Heart left ventricle (tissue), 16 donors: ENCODE measurements around the gene SRSF6. TPM values are rescaled to one million over a fixed set of nuclear protein-coding genes. Genes with fewer than 3 reads are reported as not detected.

Experiments
- ATAC-seq, 4 donors: fragments of 200-7000 bp; cut with Tn5 transposase; one replicate each; pipeline ENCODE4 v1.9.1; 2020 to 2022; ENCODE audit warnings: moderate library complexity in 4 of 4, mild to moderate bottlenecking in 3 of 4, moderate number of reproducible peaks in 1 of 4
- DNase-seq, 5 donors: peaks; one replicate each; pipeline ENCODE4 v3.0.0-alpha.2; 2020
- H3K27ac ChIP-seq, 12 donors: fragments of 200-600 bp; sonication (generic) in 4 of 12; one replicate each; pipeline versions ENCODE4 v1.5.0 to v1.8.0; 2016 to 2022; ENCODE audit warnings: mild to moderate bottlenecking in 2 of 12
- H3K27me3 ChIP-seq, 9 donors: fragments of 200-600 bp; sonication (generic) in 2 of 9; one replicate each; pipeline versions ENCODE4 v1.5.1 to v1.8.0; 2016 to 2022; ENCODE audit warnings: mild to moderate bottlenecking in 3 of 9
- H3K36me3 ChIP-seq, 9 donors: fragments of 200-600 bp; sonication (generic) in 2 of 9; one replicate each; pipeline versions ENCODE4 v1.5.0 to v1.8.0; 2018 to 2022; ENCODE audit warnings: mild to moderate bottlenecking in 2 of 9
- H3K4me1 ChIP-seq, 12 donors: fragments of 200-600 bp; sonication (generic) in 4 of 12; one replicate each; pipeline versions ENCODE4 v1.5.0 to v1.8.0; 2016 to 2022; ENCODE audit warnings: mild to moderate bottlenecking in 3 of 12
- H3K4me3 ChIP-seq, 12 donors: fragments of 200-600 bp; sonication (generic) in 4 of 12; one replicate each; pipeline versions ENCODE4 v1.5.0 to v1.8.0; 2017 to 2022; ENCODE audit warnings: mild to moderate bottlenecking in 9 of 12, moderate library complexity in 4 of 12
- H3K9me3 ChIP-seq, 12 donors: fragments of 200-600 bp; sonication (generic) in 4 of 12; one replicate each; pipeline versions ENCODE4 v1.5.0 to v1.8.0; 2016 to 2022; ENCODE audit warnings: mild to moderate bottlenecking in 1 of 12
- POLR2A ChIP-seq, 2 donors: fragments of 450-650 bp; IDR thresholded peaks; one replicate each; pipeline ENCODE4 v1.6.1; 2017; ENCODE audit warnings: antibody characterized with exemption in 2 of 2, mild to moderate bottlenecking in 2 of 2, moderate library complexity in 2 of 2
- WGBS, 4 donors: extraction: QIAGEN DNeasy Blood & Tissue Kit in 2 of 4; methylation state at CpG; one replicate each; pipeline versions ENCODE4 v1.1.5 to v1.1.7; 2013 to 2018; 5-methylcytosine and 5-hydroxymethylcytosine counted together
- intact Hi-C, 10 donors: fragments of 100-400 bp; cut with DNase I; formaldehyde crosslinking; loops; one replicate each; pipeline versions ENCODE4 v1.11.1 to v1.14.2; 2022
- polyA plus RNA-seq, 2 donors: library from polyadenylated mRNA; stranded (reverse); fragments of 200-250 nt; gene quantifications; one replicate each; pipeline ENCODE4 v1.2.3, GENCODE V29; 2013
- total RNA-seq, 9 donors: library from RNA; depleted of rRNA in 2 of 9; stranded (reverse); fragments of >200 nt in 2 of 9; fragmentation: NEBNext Ultra II Directional in 3 of 9; extraction: Animal tissue kit (Norgen Biotek cat#: 25700) in 3 of 9; gene quantifications; one replicate each; pipeline versions ENCODE4 v1.1.0 to v1.2.4, GENCODE V29; 2016 to 2023
- TF ChIP-seq, protein P1 (sequence below), 12 donors: fragments of 200-600 bp; sonication (generic) in 4 of 12; IDR thresholded peaks; one replicate each; pipeline versions ENCODE4 v1.5.0 to v1.8.0; 2018 to 2022; ENCODE audit warnings: antibody characterized with exemption in 12 of 12, mild to moderate bottlenecking in 5 of 12
- donor health status: ischemic (EF 13 %, LVEDD 7.1; RV severe dilation, severe dysfunction).
- donor health status: healthy with polysubstance abuse.
- donor health status: DM: no; HTN: yes; CAD: no.
- donor health status: DM: no; HTN: no; CAD: no.
- donor health status: ischemic (EF 25% LVEDD 6.9; RV normal size, moderate dysfunction).
- donor health status: ischemic (EF 25% LVEDD 5.7; RV mildly dilated, moderate dysfunction).
- donor health status: healthy.
- donor health status: DM: yes; HTN: yes; CAD: no.
- donor health status: ischemic (EF 35%, LVEDD 5.7; RV mildly dilated, moderate dysfunction).
- donor health status: nonischemic (EF 11% LVEDD 7.7; RV severe dilation, severe dysfunction).
- donor health status: DM: yes; HTN: yes; CAD: no.
- donor health status: PGD.
- donor health status: ischemic (EF 29% LVEDD 5.4; RV normal size, mild dysfunction).
- donor health status: nonischemic (EF 23%, LVEDD 6.1; RV moderate dilation, normal function).

SRSF6 gene
- total and polyA plus RNA-seq, 11 donors, result 21.0 to 69.7 (median 44.8) TPM

GRCh38 chr20:43511879-43512278 lies 54.2 kb downstream of the SRSF6 start:
- H3K27me3 ChIP-seq, result peaks cover 0 to 18% (median 5%) of the 10 kb centered on the region in 9 donors
- DNase-seq (no peak), ATAC-seq (no peak)
- H3K27ac ChIP-seq, result no peak overlapping the region
- H3K4me1 ChIP-seq, result peaks cover 0 to 38% (median 10%) of the 10 kb centered on the region in 12 donors
- no peak overlapping the region for H3K4me3 ChIP-seq
- no peaks in the 10 kb centered on the region for H3K9me3 ChIP-seq
- TF ChIP-seq POLR2A (IDR thresholded peaks at IDR 0.05), result no peak
- TF ChIP-seq, protein P1, sequence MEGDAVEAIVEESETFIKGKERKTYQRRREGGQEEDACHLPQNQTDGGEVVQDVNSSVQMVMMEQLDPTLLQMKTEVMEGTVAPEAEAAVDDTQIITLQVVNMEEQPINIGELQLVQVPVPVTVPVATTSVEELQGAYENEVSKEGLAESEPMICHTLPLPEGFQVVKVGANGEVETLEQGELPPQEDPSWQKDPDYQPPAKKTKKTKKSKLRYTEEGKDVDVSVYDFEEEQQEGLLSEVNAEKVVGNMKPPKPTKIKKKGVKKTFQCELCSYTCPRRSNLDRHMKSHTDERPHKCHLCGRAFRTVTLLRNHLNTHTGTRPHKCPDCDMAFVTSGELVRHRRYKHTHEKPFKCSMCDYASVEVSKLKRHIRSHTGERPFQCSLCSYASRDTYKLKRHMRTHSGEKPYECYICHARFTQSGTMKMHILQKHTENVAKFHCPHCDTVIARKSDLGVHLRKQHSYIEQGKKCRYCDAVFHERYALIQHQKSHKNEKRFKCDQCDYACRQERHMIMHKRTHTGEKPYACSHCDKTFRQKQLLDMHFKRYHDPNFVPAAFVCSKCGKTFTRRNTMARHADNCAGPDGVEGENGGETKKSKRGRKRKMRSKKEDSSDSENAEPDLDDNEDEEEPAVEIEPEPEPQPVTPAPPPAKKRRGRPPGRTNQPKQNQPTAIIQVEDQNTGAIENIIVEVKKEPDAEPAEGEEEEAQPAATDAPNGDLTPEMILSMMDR (IDR thresholded peaks at IDR 0.05), result no peak
- intact Hi-C loops, result loop anchor here in 3 of 10 donors (5.0 to 10.0 kb wide), 2 partner anchors 55 to 57 kb away; partner anchors contain the start of gene SRSF6 (in 3 of the 3)
- 74 to 87% (median 86%) methylated on average over 1 of the region's 1 CpG for WGBS, 4 donors
- H3K36me3 ChIP-seq, result no peaks in the 10 kb centered on the region

- ATAC-seq (no peak), DNase-seq (no peak)
- Histone ChIP-seq H3K9me3 (no peaks in the 10 kb centered on the region), H3K4me3 (peak overlapping the region; percentile 14 to 84 (median 62)), H3K27me3 (peaks cover 0 to 3% (median 0%) of the 10 kb centered on the region in 9 donors), H3K27ac (peak overlapping the region in 8 of 12 donors; percentile 38 to 82 (median 62)), H3K36me3 (no peaks in the 10 kb centered on the region), H3K4me1 (peaks cover 0 to 23% (median 3%) of the 10 kb centered on the region in 12 donors)
- 60 to 88% (median 63%) methylated on average over 8 to 10 of the region's 10 CpGs for WGBS, 4 donors
- TF ChIP-seq, protein P1 (IDR thresholded peaks at IDR 0.05), result no peak
- TF ChIP-seq POLR2A (IDR thresholded peaks at IDR 0.05), result no peak
- intact Hi-C loops, result loop anchor here in 3 of 10 donors (5.0 to 10.0 kb wide), 2 partner anchors 56 to 59 kb away; partner anchors contain the start of gene SRSF6 (in 3 of the 3)
Observed at GRCh38 chr20:43513372-43513930, 55.8 kb downstream of the SRSF6 start.

Other genes with a start within 250 kb of the SRSF6 start
- 1 to 10 TPM; 2.4 to 6.9 (median 3.8) TPM for gene L3MBTL1, start 49.8 kb downstream of the SRSF6 start, total RNA-seq
- gene L3MBTL1, start 49.8 kb downstream of the SRSF6 start, polyA plus RNA-seq, result 1 to 10 TPM; 1.3 to 5.1 TPM
- gene SGK2, start 101.1 kb downstream of the SRSF6 start, total RNA-seq, result 1 to 10 TPM in 1 of 9 donors, under 1 TPM in 3, not detected in 5; 0.17 to 4.5 (median 0.54) TPM
- under 1 TPM; 0.71 to 0.72 TPM for gene SGK2, start 101.1 kb downstream of the SRSF6 start, polyA plus RNA-seq
- 10 to 100 TPM in 2 of 9 donors, 1 to 10 TPM in 7; 4.2 to 15.5 (median 5.7) TPM for gene IFT52, start 133.0 kb downstream of the SRSF6 start, total RNA-seq
- gene IFT52, start 133.0 kb downstream of the SRSF6 start, polyA plus RNA-seq, result 1 to 10 TPM; 4.8 to 6.3 TPM
- 1 to 10 TPM in 1 of 9 donors, under 1 TPM in 6, not detected in 2; 0.07 to 7.9 (median 0.17) TPM for gene MYBL2, start 209.2 kb downstream of the SRSF6 start, total RNA-seq
- gene MYBL2, start 209.2 kb downstream of the SRSF6 start, polyA plus RNA-seq, result under 1 TPM; 0.08 to 0.24 TPM